IPS DF 6.9 (cell line): Measurements from ENCODE around the gene RELT.

ENCODE experiments used
- DNase-seq: peaks from one replicate; pipeline ENCODE4 v3.0.0-alpha.2; 2013; ENCODE audit warnings: low read depth, low spot score
- H3K27ac ChIP-seq: one replicate; pipeline ENCODE4 v1.5.1; 2013; ENCODE audit warnings: low read length, control low read depth
- H3K27me3 ChIP-seq: 2 replicates; pipeline ENCODE4 v1.6.1; 2013; ENCODE audit warnings: mild to moderate bottlenecking, low read length; ENCODE audit not compliant: control insufficient read depth, insufficient read depth
- H3K36me3 ChIP-seq: 2 replicates; pipeline ENCODE4 v1.6.1; 2013; ENCODE audit warnings: low read length; ENCODE audit not compliant: control insufficient read depth, insufficient read depth
- H3K4me1 ChIP-seq: 2 replicates; pipeline ENCODE4 v1.6.1; 2013; ENCODE audit warnings: low read length; ENCODE audit not compliant: control insufficient read depth, insufficient read depth
- H3K4me3 ChIP-seq: 2 replicates; pipeline ENCODE4 v1.5.1; 2013; ENCODE audit warnings: mild to moderate bottlenecking, low read length
- H3K9me3 ChIP-seq: 2 replicates; pipeline ENCODE4 v1.6.1; 2013; ENCODE audit warnings: low read length, inconsistent platforms; ENCODE audit not compliant: control insufficient read depth, insufficient read depth
- WGBS: extraction: QIAGEN DNeasy Blood & Tissue Kit; methylation state at CpG from one replicate; pipeline ENCODE4 v1.1.7; 2013; ENCODE audit warnings: mixed read lengths, missing lambda C conversion rate; ENCODE audit not compliant: insufficient read length, insufficient coverage; 5-methylcytosine and 5-hydroxymethylcytosine counted together

The RELT gene

GRCh38 chr11:73361953-73362776 is 14.0 kb upstream of the RELT start:
- H3K4me1 ChIP-seq = peaks cover 2% of the 10 kb centered on the region
- no peaks in the 10 kb centered on the region for H3K9me3 ChIP-seq
- no peak overlapping the region for H3K27ac ChIP-seq
- H3K4me3 ChIP-seq = peak overlapping the region; percentile 45; the same call in 1 of the 2 replicates
- no CpG with 5 or more reads among the region's 70 CpGs for WGBS
- peaks cover 4% of the 10 kb centered on the region; the same call in 1 of the 2 replicates for H3K36me3 ChIP-seq
- no peak for DNase-seq
- H3K27me3 ChIP-seq = no peaks in the 10 kb centered on the region

- peaks cover 4% of the 10 kb centered on the region; the same call in 1 of the 2 replicates for H3K36me3 ChIP-seq
These were observed 13.1 kb upstream of the RELT start for GRCh38 chr11:73363147-73363546.

GRCh38 chr11:73365352-73366264 is 10.6 kb upstream of the RELT start:
- no peak overlapping the region for H3K4me3 ChIP-seq
- no peaks in the 10 kb centered on the region for H3K27me3 ChIP-seq
- no peak for DNase-seq
- H3K36me3 ChIP-seq = peaks cover 4% of the 10 kb centered on the region; the same call in 1 of the 2 replicates
- peaks cover 2% of the 10 kb centered on the region for H3K4me1 ChIP-seq
- no CpG with 5 or more reads among the region's 24 CpGs for WGBS
- H3K27ac ChIP-seq = no peak overlapping the region
- H3K9me3 ChIP-seq = no peaks in the 10 kb centered on the region

More at GRCh38 chr11:73363147-73363546, 13.1 kb upstream of the RELT start:
- peaks cover 2% of the 10 kb centered on the region for H3K4me1 ChIP-seq
- no peaks in the 10 kb centered on the region for H3K9me3 ChIP-seq
- no CpG with 5 or more reads among the region's 9 CpGs for WGBS
- H3K27ac ChIP-seq = no peak overlapping the region
- H3K27me3 ChIP-seq = no peaks in the 10 kb centered on the region
- DNase-seq = no peak
- H3K4me3 ChIP-seq = no peak overlapping the region

- H3K27ac ChIP-seq = no peak overlapping the region
- H3K27me3 ChIP-seq = no peaks in the 10 kb centered on the region
- H3K36me3 ChIP-seq = peaks cover 4% of the 10 kb centered on the region; the same call in 1 of the 2 replicates
- H3K4me1 ChIP-seq = peaks cover 2% of the 10 kb centered on the region
- no CpG with 5 or more reads among the region's 4 CpGs for WGBS
- no peak overlapping the region for H3K4me3 ChIP-seq
- H3K9me3 ChIP-seq = no peaks in the 10 kb centered on the region
- DNase-seq = no peak
These were observed 10.0 kb upstream of the RELT start for GRCh38 chr11:73366265-73366610.

- no peaks in the 10 kb centered on the region for H3K27me3 ChIP-seq
- DNase-seq = no peak
- no CpG with 5 or more reads among the region's 6 CpGs for WGBS
- H3K36me3 ChIP-seq = peaks cover 4% of the 10 kb centered on the region; the same call in 1 of the 2 replicates
- H3K27ac ChIP-seq = no peak overlapping the region
- no peak overlapping the region for H3K4me3 ChIP-seq
- no peaks in the 10 kb centered on the region for H3K9me3 ChIP-seq
- peaks cover 2% of the 10 kb centered on the region for H3K4me1 ChIP-seq
These were observed 9.2 kb upstream of the RELT start for GRCh38 chr11:73366953-73367352.

GRCh38 chr11:73367482-73368024 is 8.6 kb upstream of the RELT start:
- Histone ChIP-seq H3K4me3 (no peak overlapping the region), H3K9me3 (no peaks in the 10 kb centered on the region), H3K4me1 (peaks cover 1% of the 10 kb centered on the region), H3K36me3 (peaks cover 4% of the 10 kb centered on the region; the same call in 1 of the 2 replicates), H3K27ac (no peak overlapping the region), H3K27me3 (no peaks in the 10 kb centered on the region)
- WGBS = no CpG with 5 or more reads among the region's 20 CpGs
- no peak for DNase-seq

GRCh38 chr11:73372375-73372993 is 3.7 kb upstream of the RELT start:
- Histone ChIP-seq H3K27ac (no peak overlapping the region), H3K4me1 (peaks cover 3% of the 10 kb centered on the region), H3K27me3 (no peaks in the 10 kb centered on the region), H3K9me3 (no peaks in the 10 kb centered on the region), H3K36me3 (no peaks in the 10 kb centered on the region; the same call in 1 of the 2 replicates), H3K4me3 (no peak overlapping the region)
- WGBS = no CpG with 5 or more reads among the region's 6 CpGs
- DNase-seq = no peak

GRCh38 chr11:73374151-73374550 is 2.0 kb upstream of the RELT start:
- DNase-seq = no peak
- H3K27me3 ChIP-seq = no peaks in the 10 kb centered on the region
- no peaks in the 10 kb centered on the region for H3K9me3 ChIP-seq
- no CpG with 5 or more reads among the region's 4 CpGs for WGBS
- peaks cover 3% of the 10 kb centered on the region for H3K4me1 ChIP-seq
- no peaks in the 10 kb centered on the region; the same call in 1 of the 2 replicates for H3K36me3 ChIP-seq
- no peak overlapping the region for H3K4me3 ChIP-seq
- no peak overlapping the region for H3K27ac ChIP-seq

GRCh38 chr11:73375830-73376159 is 404 bp upstream of the RELT start:
- WGBS = no CpG with 5 or more reads among the region's 6 CpGs
- H3K27me3 ChIP-seq = no peaks in the 10 kb centered on the region
- H3K4me3 ChIP-seq = no peak overlapping the region
- no peak overlapping the region for H3K27ac ChIP-seq
- no peaks in the 10 kb centered on the region; the same call in 1 of the 2 replicates for H3K36me3 ChIP-seq
- no peak for DNase-seq
- peaks cover 3% of the 10 kb centered on the region for H3K4me1 ChIP-seq
- no peaks in the 10 kb centered on the region for H3K9me3 ChIP-seq
